ENCODE data around the gene NCK2. TPM values are rescaled to one million over a fixed set of nuclear protein-coding genes. Genes with fewer than 3 reads are reported as not detected.
A peak's percentile ranks its signal among the peaks of the same experiment; 100 is the strongest.

NCK2 gene
- total and polyA plus RNA-seq, 2 experiments from 2014 or later: 55.0 to 65.9 TPM

GRCh38 chr2:105798595-105798994, 53.9 kb downstream of the NCK2 start:
- H3K4me1 ChIP-seq (ENCODE audit: low read depth): peaks cover 17% of the 10 kb centered on the region
- no peak overlapping the region for H3K27ac ChIP-seq
- no peak for DNase-seq (ENCODE audit: low read depth in 1 of 2, low spot score in 1 of 2)
- no peak overlapping the region for H3K4me3 ChIP-seq
- TF ChIP-seq CTCF (IDR thresholded peaks at IDR 0.05; ENCODE audit: low read depth, low read length): no peak
- H3K27me3 ChIP-seq: no peaks in the 10 kb centered on the region
- H3K36me3 ChIP-seq: no peaks in the 10 kb centered on the region
- no peaks in the 10 kb centered on the region for H3K9me3 ChIP-seq (ENCODE audit: low read depth)

GRCh38 chr2:105800036-105800713, 55.5 kb downstream of the NCK2 start:
- Histone ChIP-seq H3K36me3 (no peaks in the 10 kb centered on the region), H3K27me3 (no peaks in the 10 kb centered on the region), H3K9me3 (ENCODE audit: low read depth) (no peaks in the 10 kb centered on the region), H3K4me1 (ENCODE audit: low read depth) (peaks cover 16% of the 10 kb centered on the region), H3K4me3 (no peak overlapping the region), H3K27ac (no peak overlapping the region)
- peak in 1 of 2 donors; percentile 84 for DNase-seq (ENCODE audit: low read depth in 1 of 2, low spot score in 1 of 2)
- TF ChIP-seq CTCF (IDR thresholded peaks at IDR 0.05; ENCODE audit: low read depth, low read length): no peak

- Histone ChIP-seq H3K27me3 (no peaks in the 10 kb centered on the region), H3K27ac (no peak overlapping the region), H3K9me3 (ENCODE audit: low read depth) (no peaks in the 10 kb centered on the region), H3K4me3 (no peak overlapping the region), H3K36me3 (no peaks in the 10 kb centered on the region), H3K4me1 (ENCODE audit: low read depth) (peaks cover 7% of the 10 kb centered on the region)
- no peak for TF ChIP-seq CTCF (IDR thresholded peaks at IDR 0.05; ENCODE audit: low read depth, low read length)
- DNase-seq (ENCODE audit: low read depth in 1 of 2, low spot score in 1 of 2): no peak
Measured at GRCh38 chr2:105800953-105801635, 56.4 kb downstream of the NCK2 start.

- no peaks in the 10 kb centered on the region for H3K36me3 ChIP-seq
- no peak overlapping the region for H3K4me3 ChIP-seq
- H3K27me3 ChIP-seq: no peaks in the 10 kb centered on the region
- DNase-seq (ENCODE audit: low read depth in 1 of 2, low spot score in 1 of 2): no peak
- H3K9me3 ChIP-seq (ENCODE audit: low read depth): no peaks in the 10 kb centered on the region
- no peaks in the 10 kb centered on the region for H3K4me1 ChIP-seq (ENCODE audit: low read depth)
- no peak for TF ChIP-seq CTCF (IDR thresholded peaks at IDR 0.05; ENCODE audit: low read depth, low read length)
- H3K27ac ChIP-seq: no peak overlapping the region
Measured at GRCh38 chr2:105801961-105802360, 57.2 kb downstream of the NCK2 start.

- Histone ChIP-seq H3K27ac (no peak overlapping the region), H3K4me3 (no peak overlapping the region), H3K4me1 (ENCODE audit: low read depth) (no peaks in the 10 kb centered on the region), H3K9me3 (ENCODE audit: low read depth) (no peaks in the 10 kb centered on the region), H3K36me3 (no peaks in the 10 kb centered on the region), H3K27me3 (no peaks in the 10 kb centered on the region)
- TF ChIP-seq CTCF (IDR thresholded peaks at IDR 0.05; ENCODE audit: low read depth, low read length): no peak
- no peak for DNase-seq (ENCODE audit: low read depth in 1 of 2, low spot score in 1 of 2)
Measured at GRCh38 chr2:105802587-105802986, 57.9 kb downstream of the NCK2 start.
